Gastrocnemius medialis (tissue), 4 donors: ENCODE data around the gene ABTB2. TPM values are rescaled to one million over a fixed set of nuclear protein-coding genes. Genes with fewer than 3 reads are reported as not detected.

Experiments
- ATAC-seq, 2 donors: fragments of 150-250 bp; one replicate each; pipeline ENCODE4 v1.9.1; 2016
- DNase-seq, 2 donors: peaks; one replicate each; pipeline ENCODE4 v3.0.0-alpha.2; 2019
- H3K27ac ChIP-seq, 4 donors: fragments of 200-600 bp; sonication (generic); 1 replicate in 1 of 4; 2 replicates in 3 of 4; pipeline ENCODE4 v1.5.1; 2016 to 2018; ENCODE audit warnings: mild to moderate bottlenecking in 2 of 4, moderate library complexity in 1 of 4
- H3K27me3 ChIP-seq, 3 donors: fragments of 200-600 bp; sonication (generic) in 2 of 3; 1 replicate in 1 of 3; 2 replicates in 2 of 3; pipeline versions ENCODE4 v1.5.1 to v1.6.0; 2016 to 2019; ENCODE audit warnings: mild to moderate bottlenecking in 1 of 3, moderate library complexity in 1 of 3
- H3K36me3 ChIP-seq, 2 donors: fragments of 200-600 bp; sonication (generic) in 1 of 2; one replicate each; pipeline ENCODE4 v1.5.1; 2017 to 2018
- H3K4me1 ChIP-seq, 2 donors: fragments of 200-600 bp; sonication (generic) in 1 of 2; one replicate each; pipeline ENCODE4 v1.5.1; 2016 to 2017; ENCODE audit warnings: mild to moderate bottlenecking in 2 of 2
- H3K4me3 ChIP-seq, 4 donors: fragments of 200-600 bp; sonication (generic) in 3 of 4; 1 replicate in 1 of 4; 2 replicates in 3 of 4; pipeline ENCODE4 v1.5.1; 2016 to 2019; ENCODE audit warnings: mild to moderate bottlenecking in 2 of 4
- H3K9me3 ChIP-seq, 3 donors: fragments of 200-600 bp; sonication (generic) in 2 of 3; 1 replicate in 1 of 3; 2 replicates in 2 of 3; pipeline ENCODE4 v1.5.1; 2016 to 2019
- POLR2A ChIP-seq, 2 donors: fragments of 450-650 bp; IDR thresholded peaks; one replicate each; pipeline ENCODE4 v1.6.1; 2017; ENCODE audit warnings: antibody characterized with exemption in 2 of 2, mild to moderate bottlenecking in 2 of 2, moderate library complexity in 2 of 2
- in situ Hi-C, 4 donors: fragments of 200-750 bp; cut with MboI; loops; one replicate each; pipeline versions ENCODE4 v1.15.0 to v1.8.0; 2017; ENCODE audit warnings: low sequenced_read_pairs in 4 of 4
- intact Hi-C: fragments of 100-400 bp; cut with DNase I; formaldehyde crosslinking; loops from one replicate; pipeline ENCODE4 v1.15.1; 2023; ENCODE audit warnings: low total_unique reads
- total RNA-seq, 4 donors: library from RNA; depleted of rRNA; stranded (reverse); fragments of >200 nt; gene quantifications; one replicate each; pipeline versions ENCODE4 v1.1.0 to v1.2.3, GENCODE V29; 2016
- TF ChIP-seq, protein P1 (sequence below), 5 experiments: fragments of 450-650 bp in 3 of 5; fragments of 200-600 bp in 2 of 5; sonication (generic) in 2 of 5; IDR thresholded peaks in 4 of 5; conservative IDR thresholded peaks in 1 of 5; 1 replicate in 4 of 5; 2 replicates in 1 of 5; pipeline ENCODE4 v1.5.1; 2016 to 2019; ENCODE audit warnings: antibody characterized with exemption in 5 of 5, mild to moderate bottlenecking in 3 of 5, moderate library complexity in 3 of 5

ABTB2 gene
- total RNA-seq, 4 donors from 2014 or later: 8.8 to 30.7 (median 12.2) TPM

DNA sequence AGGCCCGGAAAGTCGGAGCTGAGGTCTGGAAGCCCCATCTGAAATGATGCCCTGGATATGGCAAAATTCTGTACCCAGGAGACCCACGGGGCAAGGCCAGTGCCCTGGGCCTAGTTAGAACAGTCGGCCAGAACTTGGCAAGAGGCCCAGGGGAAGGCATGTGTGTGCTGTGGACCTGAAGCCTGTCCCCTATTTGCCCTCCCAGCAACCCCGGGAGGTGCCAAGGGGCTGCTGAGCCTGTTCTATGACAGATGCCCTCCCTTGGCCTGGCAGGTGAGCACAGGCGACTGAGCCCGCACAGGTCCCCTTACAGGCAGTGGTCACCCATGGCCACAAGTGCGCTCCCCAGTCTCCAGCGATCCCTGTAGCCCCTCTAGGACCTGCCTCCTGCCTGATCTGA is 200.6 kb downstream of the ABTB2 start:
- no peak overlapping the region for H3K4me3 ChIP-seq
- TF ChIP-seq POLR2A (IDR thresholded peaks at IDR 0.05): no peak
- TF ChIP-seq, protein P1, sequence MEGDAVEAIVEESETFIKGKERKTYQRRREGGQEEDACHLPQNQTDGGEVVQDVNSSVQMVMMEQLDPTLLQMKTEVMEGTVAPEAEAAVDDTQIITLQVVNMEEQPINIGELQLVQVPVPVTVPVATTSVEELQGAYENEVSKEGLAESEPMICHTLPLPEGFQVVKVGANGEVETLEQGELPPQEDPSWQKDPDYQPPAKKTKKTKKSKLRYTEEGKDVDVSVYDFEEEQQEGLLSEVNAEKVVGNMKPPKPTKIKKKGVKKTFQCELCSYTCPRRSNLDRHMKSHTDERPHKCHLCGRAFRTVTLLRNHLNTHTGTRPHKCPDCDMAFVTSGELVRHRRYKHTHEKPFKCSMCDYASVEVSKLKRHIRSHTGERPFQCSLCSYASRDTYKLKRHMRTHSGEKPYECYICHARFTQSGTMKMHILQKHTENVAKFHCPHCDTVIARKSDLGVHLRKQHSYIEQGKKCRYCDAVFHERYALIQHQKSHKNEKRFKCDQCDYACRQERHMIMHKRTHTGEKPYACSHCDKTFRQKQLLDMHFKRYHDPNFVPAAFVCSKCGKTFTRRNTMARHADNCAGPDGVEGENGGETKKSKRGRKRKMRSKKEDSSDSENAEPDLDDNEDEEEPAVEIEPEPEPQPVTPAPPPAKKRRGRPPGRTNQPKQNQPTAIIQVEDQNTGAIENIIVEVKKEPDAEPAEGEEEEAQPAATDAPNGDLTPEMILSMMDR (IDR thresholded peaks at IDR 0.05 in 4 of 5, conservative IDR thresholded peaks at IDR 0.05 in 1 of 5): no peak
- H3K36me3 ChIP-seq: peaks cover 0 to 26% of the 10 kb centered on the region in 2 donors
- intact Hi-C loops: no loop called here
- ATAC-seq (no peak), DNase-seq (no peak)
- H3K27ac ChIP-seq: no peak overlapping the region
- H3K4me1 ChIP-seq: no peaks in the 10 kb centered on the region
- in situ Hi-C loops: loop anchor here in 2 of 4 donors (25.0 kb wide), 1 partner anchor 330 kb away; no protein-coding TSS in a partner anchor
- H3K27me3 ChIP-seq: no peaks in the 10 kb centered on the region
- H3K9me3 ChIP-seq: no peaks in the 10 kb centered on the region

DNA sequence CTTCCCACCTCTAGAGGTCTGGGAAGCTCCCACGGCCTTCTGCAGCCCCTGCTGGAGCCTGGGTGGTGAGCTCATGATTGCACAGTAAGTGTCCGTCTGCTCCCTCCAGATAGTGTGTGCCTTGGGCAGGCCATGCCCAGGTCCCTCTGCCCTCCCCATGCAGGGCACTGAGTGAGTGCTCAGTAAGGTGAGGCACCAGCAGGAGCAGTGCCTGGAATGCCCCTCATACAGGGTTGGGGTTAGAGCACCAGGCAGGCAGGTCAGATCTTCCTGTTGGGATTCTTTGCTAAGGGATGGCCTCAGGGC is 202.1 kb downstream of the ABTB2 start:
- no peaks in the 10 kb centered on the region for H3K9me3 ChIP-seq
- no peak overlapping the region for H3K4me3 ChIP-seq
- intact Hi-C loops (no loop called here), in situ Hi-C loops (loop anchor here in 2 of 4 donors (25.0 kb wide), 1 partner anchor 332 kb away; no protein-coding TSS in a partner anchor)
- H3K36me3 ChIP-seq: peaks cover 0 to 34% of the 10 kb centered on the region in 2 donors
- no peak overlapping the region for H3K27ac ChIP-seq
- H3K4me1 ChIP-seq: no peaks in the 10 kb centered on the region
- TF ChIP-seq, protein P1 (IDR thresholded peaks at IDR 0.05 in 4 of 5, conservative IDR thresholded peaks at IDR 0.05 in 1 of 5): no peak
- no peak for TF ChIP-seq POLR2A (IDR thresholded peaks at IDR 0.05)
- ATAC-seq (no peak), DNase-seq (no peak)
- no peaks in the 10 kb centered on the region for H3K27me3 ChIP-seq

DNA sequence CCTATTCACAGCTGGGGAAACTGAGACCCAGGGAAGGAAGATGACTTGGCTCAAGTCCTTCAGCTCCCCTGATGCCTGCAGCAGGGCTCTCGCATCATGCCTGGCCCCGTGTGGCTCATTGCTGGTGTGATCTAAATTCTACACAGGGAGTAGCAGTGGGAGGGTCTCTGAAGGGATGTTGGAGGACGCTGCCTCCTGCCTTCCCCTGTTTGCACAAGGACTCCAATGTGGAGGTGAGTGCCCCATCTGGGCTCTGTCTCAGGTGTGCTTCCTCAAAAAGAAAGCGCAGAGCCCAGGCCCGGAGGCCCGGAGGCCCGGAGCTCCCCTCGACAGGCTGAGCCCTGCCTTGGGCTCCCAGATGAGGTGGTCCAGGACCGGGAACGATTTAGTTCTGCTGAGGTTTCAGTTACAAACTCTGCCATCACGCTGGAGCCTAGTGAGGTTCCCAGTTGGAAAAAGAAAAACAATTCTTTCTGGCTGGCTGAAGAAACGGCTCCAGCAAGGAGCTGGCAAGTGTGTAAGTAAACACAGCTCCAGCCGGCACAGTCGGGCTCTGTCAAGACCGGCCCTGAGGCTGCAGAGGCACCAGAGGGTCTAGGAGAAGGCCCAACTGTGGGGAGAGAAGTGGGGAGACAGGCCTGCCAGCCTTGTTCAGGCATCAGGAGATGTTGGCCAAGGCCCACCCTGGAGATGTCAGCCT is 202.6 kb downstream of the ABTB2 start:
- Histone ChIP-seq H3K9me3 (no peaks in the 10 kb centered on the region), H3K4me1 (no peaks in the 10 kb centered on the region), H3K36me3 (peaks cover 0 to 34% of the 10 kb centered on the region in 2 donors), H3K27me3 (no peaks in the 10 kb centered on the region), H3K27ac (no peak overlapping the region), H3K4me3 (no peak overlapping the region)
- intact Hi-C loops: no loop called here
- DNase-seq (no peak), ATAC-seq (no peak)
- in situ Hi-C loops: loop anchor here in 2 of 4 donors (25.0 kb wide), 1 partner anchor 332 kb away; no protein-coding TSS in a partner anchor
- TF ChIP-seq POLR2A (IDR thresholded peaks at IDR 0.05): no peak
- TF ChIP-seq, protein P1 (IDR thresholded peaks at IDR 0.05 in 4 of 5, conservative IDR thresholded peaks at IDR 0.05 in 1 of 5): no peak

DNA sequence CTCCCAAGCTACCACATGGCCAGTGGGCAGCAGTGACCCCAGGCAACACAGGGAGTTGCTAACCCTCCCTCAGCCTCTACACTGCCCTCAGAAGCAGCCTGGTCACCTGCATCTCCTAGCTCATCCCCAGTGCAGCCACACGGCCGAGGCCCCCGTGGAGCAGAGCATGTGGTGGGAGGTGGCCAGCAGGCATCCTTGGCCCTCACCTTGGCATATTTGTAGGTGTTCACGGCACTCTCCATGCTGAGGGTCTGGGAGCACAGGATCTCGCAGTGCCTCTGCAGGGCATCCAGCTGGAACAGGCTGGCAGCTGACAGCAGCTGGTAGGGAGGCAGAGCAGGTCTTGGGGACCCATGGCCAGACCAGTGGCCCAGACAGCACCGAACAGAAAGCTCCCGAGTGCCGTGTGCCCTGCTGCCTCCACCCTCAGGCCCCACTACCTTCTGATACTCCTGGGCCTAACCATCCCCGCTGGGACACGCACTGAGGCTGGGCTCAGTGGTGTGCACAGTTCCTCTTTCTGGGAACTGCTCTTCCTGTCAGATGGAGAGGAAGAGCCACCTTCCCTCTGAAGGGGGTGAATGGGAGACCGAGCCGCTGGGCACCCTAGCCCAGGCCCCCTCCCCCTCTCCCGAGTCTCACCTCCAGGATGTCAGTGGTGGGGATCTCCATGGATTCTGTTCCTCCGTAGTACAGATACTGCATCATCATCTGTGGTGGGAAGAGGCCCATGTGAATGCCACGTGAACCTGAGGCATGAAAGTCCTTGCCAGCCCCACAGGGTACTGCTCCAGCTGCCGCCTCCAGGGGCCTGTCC is 203.5 kb downstream of the ABTB2 start:
- H3K4me1 ChIP-seq: no peaks in the 10 kb centered on the region
- H3K36me3 ChIP-seq: peaks cover 0 to 28% of the 10 kb centered on the region in 2 donors
- H3K27me3 ChIP-seq: no peaks in the 10 kb centered on the region
- no peak overlapping the region for H3K4me3 ChIP-seq
- in situ Hi-C loops (loop anchor here in 2 of 4 donors (25.0 kb wide), 1 partner anchor 333 kb away; no protein-coding TSS in a partner anchor), intact Hi-C loops (no loop called here)
- DNase-seq (no peak), ATAC-seq (no peak)
- no peak overlapping the region for H3K27ac ChIP-seq
- TF ChIP-seq, protein P1 (IDR thresholded peaks at IDR 0.05 in 4 of 5, conservative IDR thresholded peaks at IDR 0.05 in 1 of 5): no peak
- no peak for TF ChIP-seq POLR2A (IDR thresholded peaks at IDR 0.05)
- no peaks in the 10 kb centered on the region for H3K9me3 ChIP-seq
